Measurements from ENCODE around the gene RHCG.

- TF ChIP-seq JUN (CRISPR knock-in tag; IDR thresholded peaks at IDR 0.05), result no peak
- TF ChIP-seq NR2C2 (CRISPR knock-in tag; IDR thresholded peaks at IDR 0.05; ENCODE audit: borderline replicate concordance), result no peak
- TF ChIP-seq MAFG (CRISPR knock-in tag; IDR thresholded peaks at IDR 0.05), result no peak
- TF ChIP-seq POLR2AphosphoS5 (IDR thresholded peaks at IDR 0.05; ENCODE audit: low read depth, low read length), result no peak
- TF ChIP-seq ZBTB1 (CRISPR knock-in tag; IDR thresholded peaks at IDR 0.05; ENCODE audit: borderline replicate concordance), result no peak
- TF ChIP-seq ZNF274 (CRISPR knock-in tag; IDR thresholded peaks at IDR 0.05), result no peak
- TF ChIP-seq ZNF224 (CRISPR knock-in tag; IDR thresholded peaks at IDR 0.05), result no peak
- no peak for TF ChIP-seq HNRNPLL (IDR thresholded peaks at IDR 0.05; ENCODE audit: low read depth, low read length, poor library complexity, severe bottlenecking)
- TF ChIP-seq ARNT (IDR thresholded peaks at IDR 0.05), result no peak
- TF ChIP-seq CTCF (CRISPR knock-in tag; IDR thresholded peaks at IDR 0.05), result no peak
Measured at GRCh38 chr15:89429023-89429422, 67.4 kb downstream of the RHCG start.
